Caco-2 (cell line): Measurements from ENCODE around the gene PAPSS1. TPM values are rescaled to one million over a fixed set of nuclear protein-coding genes. Genes with fewer than 3 reads are reported as not detected.

Experiments
- BruUV-seq: library from RNA; stranded (reverse); fragments of 400-500 nt; replicated peaks from 2 replicates; lab custom pipeline; 2021; lab: Mats Ljungman, UMichigan
- CTCF ChIA-PET: fragments of 300-600 bp; sonication (Branson Sonifier 250); formaldehyde crosslinking; loops from one replicate; lab custom pipeline; 2022; ENCODE audit warnings: antibody characterized with exemption; lab: Charles Lee
- POLR2A ChIA-PET: fragments of 300-600 bp; sonication (Branson Sonifier 250); formaldehyde crosslinking; loops from one replicate; lab custom pipeline; 2022; ENCODE audit warnings: antibody characterized with exemption; lab: Charles Lee
- DNase-seq, 2 experiments: peaks; one replicate each; pipeline versions ENCODE4 v3.0.0 to v3.0.0-alpha.2; 2020 to 2022
- H3K27me3 ChIP-seq: replicated peaks from 2 replicates; pipeline ENCODE4 v1.6.0; 2011; ENCODE audit warnings: low read length; ENCODE audit not compliant: control insufficient read depth, insufficient read depth
- H3K36me3 ChIP-seq: 2 replicates; pipeline ENCODE4 v1.5.1; 2011; ENCODE audit warnings: low read length; ENCODE audit not compliant: control insufficient read depth, insufficient read depth
- H3K4me1 ChIP-seq: fragments of 250-450 bp; sonication (Bioruptor Pico); 2 replicates; pipeline ENCODE4 v1.5.1; 2020; ENCODE audit warnings: mild to moderate bottlenecking
- H3K4me3 ChIP-seq: 2 replicates; pipeline ENCODE4 v1.5.1; 2011; ENCODE audit warnings: low read depth, mild to moderate bottlenecking, control low read depth, low read length
- H3K9me3 ChIP-seq: fragments of 250-450 bp; sonication (Bioruptor Pico); 2 replicates; pipeline ENCODE4 v1.5.1; 2020; ENCODE audit warnings: mild to moderate bottlenecking, moderate library complexity
- H3K27ac Mint-ChIP-seq: one replicate; pipeline ENCODE4 v1.8.0; 2022; ENCODE audit warnings: mixed read lengths; ENCODE audit not compliant: unreplicated experiment
- H3K27me3 Mint-ChIP-seq: one replicate; pipeline ENCODE4 v1.8.0; 2022; ENCODE audit warnings: mixed read lengths; ENCODE audit not compliant: insufficient read depth, unreplicated experiment
- H3K36me3 Mint-ChIP-seq: one replicate; pipeline ENCODE4 v1.8.0; 2022; ENCODE audit warnings: mild to moderate bottlenecking, mixed read lengths; ENCODE audit not compliant: insufficient read depth, unreplicated experiment
- H3K4me1 Mint-ChIP-seq: one replicate; pipeline ENCODE4 v1.8.0; 2022; ENCODE audit warnings: low read depth, mixed read lengths; ENCODE audit not compliant: unreplicated experiment
- H3K4me3 Mint-ChIP-seq: one replicate; pipeline ENCODE4 v1.8.0; 2022; ENCODE audit warnings: mild to moderate bottlenecking, moderate library complexity, mixed read lengths; ENCODE audit not compliant: unreplicated experiment
- H3K9me3 Mint-ChIP-seq: one replicate; pipeline ENCODE4 v1.8.0; 2022; ENCODE audit warnings: mixed read lengths; ENCODE audit not compliant: unreplicated experiment
- CTCF ChIP-seq, 2 experiments: fragments of 200-600 bp in 1 of 2; IDR thresholded peaks; 1 replicate in 1 of 2; 2 replicates in 1 of 2; pipeline versions ENCODE4 v1.5.1 to v1.8.0; 2011 to 2022; ENCODE audit warnings: antibody characterized with exemption in 1 of 2, control low read depth in 1 of 2, inconsistent platforms in 1 of 2, low read depth in 1 of 2, low read length in 1 of 2, mild to moderate bottlenecking in 1 of 2, moderate library complexity in 1 of 2; ENCODE audit not compliant: insufficient read depth in 1 of 2, severe bottlenecking in 1 of 2, unreplicated experiment in 1 of 2
- intact Hi-C: fragments of 100-400 bp; cut with micrococcal nuclease; formaldehyde crosslinking; loops from one replicate; pipeline ENCODE4 v1.10.0; 2022; ENCODE audit not compliant: unreplicated experiment
- total RNA-seq: library from RNA; stranded (reverse); gene quantifications from 2 replicates; pipeline ENCODE4 v1.2.3, GENCODE V29; 2022

The PAPSS1 gene
- total RNA-seq, 1 experiment from 2014 or later: 66.1 TPM

GRCh38 chr4:107650251-107650650, 69.8 kb downstream of the PAPSS1 start:
- Mint-ChIP-seq H3K4me1 (no peaks in the 10 kb centered on the region), H3K36me3 (peaks cover 19% of the 10 kb centered on the region), H3K27me3 (no peaks in the 10 kb centered on the region), H3K27ac (no peak overlapping the region), H3K9me3 (no peaks in the 10 kb centered on the region), H3K4me3 (no peak overlapping the region)
- no TSS peak for BruUV-seq
- Histone ChIP-seq H3K9me3 (no peaks in the 10 kb centered on the region), H3K36me3 (no peaks in the 10 kb centered on the region; the same call in 1 of the 2 replicates), H3K4me1 (no peaks in the 10 kb centered on the region), H3K27me3 (no peaks in the 10 kb centered on the region), H3K4me3 (no peak overlapping the region)
- no peak for TF ChIP-seq CTCF (IDR thresholded peaks at IDR 0.05; ENCODE audit: insufficient read depth in 1 of 2, low read depth in 1 of 2, low read length in 1 of 2, severe bottlenecking in 1 of 2, unreplicated experiment in 1 of 2)
- intact Hi-C loops: no loop called here
- CTCF ChIA-PET: no interaction called here
- POLR2A ChIA-PET: no interaction called here
- no peak for DNase-seq

GRCh38 chr4:107648178-107648991, 71.6 kb downstream of the PAPSS1 start:
- Histone ChIP-seq H3K4me1 (no peaks in the 10 kb centered on the region), H3K4me3 (no peak overlapping the region), H3K27me3 (no peaks in the 10 kb centered on the region), H3K9me3 (no peaks in the 10 kb centered on the region), H3K36me3 (no peaks in the 10 kb centered on the region; the same call in none of the 2 replicates)
- Mint-ChIP-seq H3K36me3 (peaks cover 11% of the 10 kb centered on the region), H3K27ac (no peak overlapping the region), H3K9me3 (no peaks in the 10 kb centered on the region), H3K4me3 (no peak overlapping the region), H3K27me3 (no peaks in the 10 kb centered on the region), H3K4me1 (no peaks in the 10 kb centered on the region)
- intact Hi-C loops: no loop called here
- POLR2A ChIA-PET: no interaction called here
- DNase-seq: no peak
- no peak for TF ChIP-seq CTCF (IDR thresholded peaks at IDR 0.05; ENCODE audit: insufficient read depth in 1 of 2, low read depth in 1 of 2, low read length in 1 of 2, severe bottlenecking in 1 of 2, unreplicated experiment in 1 of 2)
- CTCF ChIA-PET: no interaction called here
- no TSS peak for BruUV-seq

- Mint-ChIP-seq H3K4me3 (no peak overlapping the region), H3K36me3 (peaks cover 13% of the 10 kb centered on the region), H3K27me3 (no peaks in the 10 kb centered on the region), H3K4me1 (no peaks in the 10 kb centered on the region), H3K27ac (no peak overlapping the region), H3K9me3 (no peaks in the 10 kb centered on the region)
- BruUV-seq: no TSS peak
- Histone ChIP-seq H3K4me1 (no peaks in the 10 kb centered on the region), H3K4me3 (no peak overlapping the region), H3K9me3 (no peaks in the 10 kb centered on the region), H3K36me3 (no peaks in the 10 kb centered on the region; the same call in none of the 2 replicates), H3K27me3 (no peaks in the 10 kb centered on the region)
- intact Hi-C loops: no loop called here
- ChIA-PET CTCF (no interaction called here), POLR2A (no interaction called here)
- no peak for TF ChIP-seq CTCF (IDR thresholded peaks at IDR 0.05; ENCODE audit: insufficient read depth in 1 of 2, low read depth in 1 of 2, low read length in 1 of 2, severe bottlenecking in 1 of 2, unreplicated experiment in 1 of 2)
- DNase-seq: no peak
Observed at GRCh38 chr4:107647591-107647990, 72.4 kb downstream of the PAPSS1 start.
